ENCODE data around the gene SLC24A1. TPM values are rescaled to one million over a fixed set of nuclear protein-coding genes. Genes with fewer than 3 reads are reported as not detected.

The SLC24A1 gene
- total RNA-seq, 1 donor from 2014 or later: 5.4 TPM

GRCh38 chr15:65630760-65631159, 9.0 kb downstream of the SLC24A1 start:
- no peak for TF ChIP-seq CTCF (conservative IDR thresholded peaks at IDR 0.05)
- Mint-ChIP-seq H3K27ac (ENCODE audit: unreplicated experiment) (no peak overlapping the region), H3K4me1 (no peaks in the 10 kb centered on the region), H3K4me3 (no peak overlapping the region), H3K36me3 (ENCODE audit: low read depth) (no peaks in the 10 kb centered on the region), H3K27me3 (ENCODE audit: low read depth) (no peaks in the 10 kb centered on the region), H3K9me3 (no peaks in the 10 kb centered on the region)
- no peak for DNase-seq (ENCODE audit: low read depth, low spot score)

- H3K9me3 Mint-ChIP-seq: no peaks in the 10 kb centered on the region
- no peaks in the 10 kb centered on the region for H3K4me1 Mint-ChIP-seq
- TF ChIP-seq CTCF (conservative IDR thresholded peaks at IDR 0.05): no peak
- no peaks in the 10 kb centered on the region for H3K36me3 Mint-ChIP-seq (ENCODE audit: low read depth)
- no peak for DNase-seq (ENCODE audit: low read depth, low spot score)
- no peak overlapping the region for H3K27ac Mint-ChIP-seq (ENCODE audit: unreplicated experiment)
- H3K27me3 Mint-ChIP-seq (ENCODE audit: low read depth): no peaks in the 10 kb centered on the region
- H3K4me3 Mint-ChIP-seq: no peak overlapping the region
Observed at GRCh38 chr15:65631503-65631902, 9.8 kb downstream of the SLC24A1 start.

GRCh38 chr15:65632780-65633375, 11.1 kb downstream of the SLC24A1 start:
- no peaks in the 10 kb centered on the region for H3K9me3 Mint-ChIP-seq
- no peak for DNase-seq (ENCODE audit: low read depth, low spot score)
- no peak overlapping the region for H3K4me3 Mint-ChIP-seq
- TF ChIP-seq CTCF (conservative IDR thresholded peaks at IDR 0.05): no peak
- no peak overlapping the region for H3K27ac Mint-ChIP-seq (ENCODE audit: unreplicated experiment)
- H3K36me3 Mint-ChIP-seq (ENCODE audit: low read depth): no peaks in the 10 kb centered on the region
- H3K4me1 Mint-ChIP-seq: no peaks in the 10 kb centered on the region
- no peaks in the 10 kb centered on the region for H3K27me3 Mint-ChIP-seq (ENCODE audit: low read depth)

- no peak for DNase-seq (ENCODE audit: low read depth, low spot score)
- H3K9me3 Mint-ChIP-seq: no peaks in the 10 kb centered on the region
- no peaks in the 10 kb centered on the region for H3K27me3 Mint-ChIP-seq (ENCODE audit: low read depth)
- peaks cover 4% of the 10 kb centered on the region for H3K4me1 Mint-ChIP-seq
- H3K27ac Mint-ChIP-seq (ENCODE audit: unreplicated experiment): no peak overlapping the region
- H3K36me3 Mint-ChIP-seq (ENCODE audit: low read depth): no peaks in the 10 kb centered on the region
- H3K4me3 Mint-ChIP-seq: no peak overlapping the region
- no peak for TF ChIP-seq CTCF (conservative IDR thresholded peaks at IDR 0.05)
Observed at GRCh38 chr15:65633752-65634151, 12.0 kb downstream of the SLC24A1 start.

GRCh38 chr15:65634356-65634755, 12.6 kb downstream of the SLC24A1 start:
- Mint-ChIP-seq H3K4me1 (peaks cover 5% of the 10 kb centered on the region), H3K27me3 (ENCODE audit: low read depth) (no peaks in the 10 kb centered on the region), H3K9me3 (no peaks in the 10 kb centered on the region), H3K36me3 (ENCODE audit: low read depth) (no peaks in the 10 kb centered on the region), H3K27ac (ENCODE audit: unreplicated experiment) (no peak overlapping the region), H3K4me3 (no peak overlapping the region)
- no peak for TF ChIP-seq CTCF (conservative IDR thresholded peaks at IDR 0.05)
- DNase-seq (ENCODE audit: low read depth, low spot score): no peak

All from neural crest cell (in vitro differentiated cells).